IPS DF 6.9 (cell line): Measurements from ENCODE around the gene CYP39A1.

Experiments
- DNase-seq: peaks from one replicate; pipeline ENCODE4 v3.0.0-alpha.2; 2013; ENCODE audit warnings: low read depth, low spot score
- H3K27ac ChIP-seq: one replicate; pipeline ENCODE4 v1.5.1; 2013; ENCODE audit warnings: low read length, control low read depth
- H3K27me3 ChIP-seq: 2 replicates; pipeline ENCODE4 v1.6.1; 2013; ENCODE audit warnings: mild to moderate bottlenecking, low read length; ENCODE audit not compliant: control insufficient read depth, insufficient read depth
- H3K36me3 ChIP-seq: 2 replicates; pipeline ENCODE4 v1.6.1; 2013; ENCODE audit warnings: low read length; ENCODE audit not compliant: control insufficient read depth, insufficient read depth
- H3K4me1 ChIP-seq: 2 replicates; pipeline ENCODE4 v1.6.1; 2013; ENCODE audit warnings: low read length; ENCODE audit not compliant: control insufficient read depth, insufficient read depth
- H3K4me3 ChIP-seq: 2 replicates; pipeline ENCODE4 v1.5.1; 2013; ENCODE audit warnings: mild to moderate bottlenecking, low read length
- H3K9me3 ChIP-seq: 2 replicates; pipeline ENCODE4 v1.6.1; 2013; ENCODE audit warnings: low read length, inconsistent platforms; ENCODE audit not compliant: control insufficient read depth, insufficient read depth
- WGBS: extraction: QIAGEN DNeasy Blood & Tissue Kit; methylation state at CpG from one replicate; pipeline ENCODE4 v1.1.7; 2013; ENCODE audit warnings: mixed read lengths, missing lambda C conversion rate; ENCODE audit not compliant: insufficient read length, insufficient coverage; 5-methylcytosine and 5-hydroxymethylcytosine counted together

Gene CYP39A1

DNA sequence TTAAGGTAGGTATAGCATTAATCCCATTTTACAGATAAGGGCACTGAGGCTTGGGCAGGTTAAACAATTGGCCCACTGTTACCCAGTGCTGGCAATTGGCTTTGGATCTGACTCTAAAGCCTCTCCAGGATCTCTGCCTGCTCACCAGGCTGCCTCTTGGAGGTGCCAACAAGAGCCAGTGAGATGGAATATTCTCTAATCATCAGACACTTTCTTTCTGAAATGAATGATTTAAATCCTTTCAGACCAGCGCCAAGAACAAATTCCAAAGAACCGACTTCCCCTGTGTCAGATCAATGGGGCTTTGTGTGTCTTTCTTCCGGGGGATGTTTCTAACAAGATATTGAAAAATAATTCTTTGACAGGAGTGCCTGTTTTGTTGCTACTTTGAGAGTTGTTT, 23.6 kb downstream of the CYP39A1 start:
- no CpG with 5 or more reads among the region's 3 CpGs for WGBS

DNA sequence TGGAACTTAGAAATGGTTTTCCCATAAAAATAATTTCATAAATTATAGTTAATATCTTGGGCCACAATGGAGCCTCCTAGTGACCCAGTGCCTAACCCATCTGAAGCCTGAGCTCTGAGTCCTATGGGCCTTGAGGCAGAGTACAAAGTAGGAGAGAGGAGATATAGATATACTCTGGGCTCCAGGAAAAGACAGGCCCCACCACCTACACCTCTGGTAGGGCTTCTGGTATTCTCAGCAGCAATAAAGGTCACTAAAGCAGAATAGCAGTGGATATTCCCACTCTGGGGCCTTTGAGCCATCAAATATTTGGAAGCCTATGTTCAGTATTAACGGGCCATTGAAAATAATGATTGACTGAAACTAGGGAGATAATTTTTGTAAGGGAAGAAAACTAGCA, 24.1 kb downstream of the CYP39A1 start:
- Histone ChIP-seq H3K9me3 (no peaks in the 10 kb centered on the region), H3K27ac (no peak overlapping the region), H3K4me1 (no peaks in the 10 kb centered on the region), H3K4me3 (no peak overlapping the region), H3K36me3 (no peaks in the 10 kb centered on the region), H3K27me3 (no peaks in the 10 kb centered on the region)
- DNase-seq, result no peak
- no CpG with 5 or more reads among the region's 1 CpG for WGBS

More for the DNA sequence above, 23.6 kb downstream of the CYP39A1 start:
- Histone ChIP-seq H3K27ac (no peak overlapping the region), H3K4me3 (no peak overlapping the region), H3K27me3 (no peaks in the 10 kb centered on the region), H3K36me3 (no peaks in the 10 kb centered on the region), H3K9me3 (no peaks in the 10 kb centered on the region), H3K4me1 (no peaks in the 10 kb centered on the region)
- DNase-seq, result no peak

DNA sequence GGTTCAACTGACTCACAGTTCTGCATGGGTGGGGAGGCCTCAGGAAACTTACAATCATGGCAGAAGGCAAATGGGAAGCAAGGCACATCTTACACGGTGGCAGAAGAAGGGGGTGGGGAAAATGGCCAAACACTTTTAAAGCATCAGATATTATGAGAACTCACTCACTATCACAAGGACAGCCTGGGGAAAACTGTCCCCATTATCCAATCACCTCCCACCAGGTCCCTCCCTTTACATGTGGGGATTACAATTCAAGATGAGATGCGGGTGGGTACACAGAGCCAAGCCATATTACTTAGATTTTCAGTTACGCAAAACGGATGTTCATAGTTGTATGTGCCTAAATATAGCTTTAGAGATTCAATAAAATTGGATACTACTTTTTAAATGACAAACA, 25.6 kb downstream of the CYP39A1 start:
- no CpG with 5 or more reads among the region's 4 CpGs for WGBS

DNA sequence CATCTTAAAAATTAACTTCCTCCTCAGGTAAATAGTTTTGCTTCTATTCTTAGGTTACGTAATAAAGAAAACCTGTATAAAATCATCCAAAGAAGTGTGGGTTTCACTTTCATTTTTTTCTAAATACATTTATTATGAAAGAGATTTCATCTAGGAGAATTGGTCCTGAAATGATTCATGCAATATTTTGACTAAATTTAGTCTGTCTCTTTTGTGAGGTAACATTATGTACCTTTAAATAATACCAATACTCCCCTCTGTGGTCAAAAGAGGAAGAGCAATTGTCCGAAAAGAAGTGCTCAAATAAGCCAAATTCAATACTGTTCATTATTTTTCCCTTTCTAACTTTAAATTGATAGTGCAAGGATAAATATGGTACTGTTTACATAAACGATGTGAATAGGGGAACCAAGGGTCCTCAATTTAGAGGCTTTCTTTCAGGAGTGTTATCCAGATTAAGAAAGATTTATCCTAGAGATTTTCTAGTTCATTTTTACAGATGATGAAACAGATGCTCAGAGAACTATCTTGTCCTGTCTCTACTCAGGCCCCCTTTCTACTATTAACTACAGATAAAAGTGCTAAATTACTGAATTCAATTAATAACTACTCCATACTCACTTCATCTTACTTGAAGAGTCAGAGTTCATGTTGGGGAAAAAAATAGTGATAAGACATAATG, 26.2 kb downstream of the CYP39A1 start:
- Histone ChIP-seq H3K36me3 (no peaks in the 10 kb centered on the region), H3K27me3 (no peaks in the 10 kb centered on the region), H3K9me3 (no peaks in the 10 kb centered on the region), H3K27ac (no peak overlapping the region), H3K4me3 (no peak overlapping the region), H3K4me1 (no peaks in the 10 kb centered on the region)
- no CpG with 5 or more reads among the region's 3 CpGs for WGBS
- no peak for DNase-seq

More for the DNA sequence above, 25.6 kb downstream of the CYP39A1 start:
- no peak overlapping the region for H3K27ac ChIP-seq
- no peaks in the 10 kb centered on the region for H3K36me3 ChIP-seq
- H3K9me3 ChIP-seq, result no peaks in the 10 kb centered on the region
- H3K4me3 ChIP-seq, result no peak overlapping the region
- H3K27me3 ChIP-seq, result no peaks in the 10 kb centered on the region
- H3K4me1 ChIP-seq, result no peaks in the 10 kb centered on the region
- no peak for DNase-seq

DNA sequence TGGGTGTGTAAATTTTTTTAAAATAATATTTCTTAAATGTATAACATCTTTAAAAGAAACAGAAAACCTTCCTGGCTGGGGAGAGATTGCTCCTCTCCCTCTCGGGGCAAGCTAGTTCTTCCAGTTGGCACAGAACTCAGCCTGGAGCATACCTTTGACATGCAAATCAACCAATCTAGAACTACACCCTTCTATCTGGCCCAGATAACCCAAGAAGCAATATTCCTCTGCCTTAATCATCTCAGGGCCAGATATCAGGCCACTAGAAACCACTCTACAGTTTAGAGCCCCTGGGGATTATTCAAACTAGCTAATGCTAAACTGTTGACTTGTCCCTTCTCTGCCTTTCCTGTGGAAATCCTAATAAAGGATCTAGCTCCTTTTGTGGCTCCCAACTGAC, 33.9 kb downstream of the CYP39A1 start:
- H3K36me3 ChIP-seq, result no peaks in the 10 kb centered on the region
- H3K27ac ChIP-seq, result no peak overlapping the region
- DNase-seq, result no peak
- H3K4me3 ChIP-seq, result no peak overlapping the region
- no CpG with 5 or more reads among the region's 1 CpG for WGBS
- no peaks in the 10 kb centered on the region for H3K4me1 ChIP-seq
- H3K9me3 ChIP-seq, result no peaks in the 10 kb centered on the region
- H3K27me3 ChIP-seq, result no peaks in the 10 kb centered on the region

DNA sequence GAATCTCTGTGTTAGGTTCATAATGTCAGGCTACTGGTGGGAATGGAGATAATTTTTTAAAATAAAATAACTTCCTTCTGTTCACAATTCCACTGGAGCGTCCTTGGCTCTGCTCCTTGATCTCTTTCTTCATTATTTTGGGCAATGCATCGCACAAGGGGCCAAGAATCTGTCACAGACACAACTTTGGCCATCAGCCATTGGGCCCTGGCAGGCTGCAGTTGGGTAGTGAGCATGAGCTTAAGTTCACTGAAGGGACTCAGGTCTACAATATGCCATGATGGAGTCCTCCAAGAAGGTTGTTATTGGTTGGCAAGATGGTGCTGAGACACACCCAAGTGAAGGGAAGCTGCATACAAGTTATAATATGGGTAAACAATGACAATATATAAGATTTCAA, 40.0 kb downstream of the CYP39A1 start:
- Histone ChIP-seq H3K4me1 (no peaks in the 10 kb centered on the region), H3K36me3 (no peaks in the 10 kb centered on the region), H3K27ac (no peak overlapping the region), H3K4me3 (no peak overlapping the region), H3K9me3 (no peaks in the 10 kb centered on the region), H3K27me3 (no peaks in the 10 kb centered on the region)
- no CpG with 5 or more reads among the region's 2 CpGs for WGBS
- DNase-seq, result no peak

DNA sequence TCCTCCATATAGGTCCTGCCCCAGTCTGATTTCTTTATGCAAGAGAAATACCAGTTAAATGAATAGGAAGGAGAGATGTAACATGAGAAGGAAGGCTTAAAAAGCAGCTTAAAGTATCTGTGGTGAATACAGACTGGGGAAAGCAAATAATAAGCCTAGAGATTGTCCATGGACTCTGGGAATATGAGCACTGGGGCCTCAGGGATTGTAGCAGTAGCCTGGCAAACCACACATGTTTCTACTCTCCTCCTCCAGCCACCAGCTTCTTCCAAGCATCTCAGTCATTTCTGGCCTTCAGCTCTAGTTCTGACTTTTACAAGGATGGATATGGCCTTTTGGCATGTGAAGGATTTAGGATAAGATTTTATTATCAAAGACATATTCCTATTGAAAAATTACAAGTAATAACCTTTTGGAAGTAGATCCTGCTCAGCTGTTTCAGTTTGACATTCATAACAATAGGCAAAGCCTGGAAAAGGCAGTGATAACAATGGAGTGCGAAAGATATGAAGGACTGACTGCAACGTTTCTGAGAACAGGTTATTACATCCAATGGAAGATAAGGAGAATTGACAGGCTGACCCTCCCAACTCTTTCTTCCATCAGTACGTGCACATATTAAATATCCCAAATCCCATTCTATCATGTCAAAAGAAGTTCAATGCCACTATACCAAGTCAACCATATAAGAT, 41.6 kb downstream of the CYP39A1 start:
- H3K9me3 ChIP-seq, result no peaks in the 10 kb centered on the region
- H3K4me3 ChIP-seq, result no peak overlapping the region
- H3K36me3 ChIP-seq, result no peaks in the 10 kb centered on the region
- H3K27ac ChIP-seq, result no peak overlapping the region
- no peak for DNase-seq
- WGBS, result no CpG with 5 or more reads among the region's 3 CpGs
- H3K27me3 ChIP-seq, result no peaks in the 10 kb centered on the region
- H3K4me1 ChIP-seq, result no peaks in the 10 kb centered on the region

DNA sequence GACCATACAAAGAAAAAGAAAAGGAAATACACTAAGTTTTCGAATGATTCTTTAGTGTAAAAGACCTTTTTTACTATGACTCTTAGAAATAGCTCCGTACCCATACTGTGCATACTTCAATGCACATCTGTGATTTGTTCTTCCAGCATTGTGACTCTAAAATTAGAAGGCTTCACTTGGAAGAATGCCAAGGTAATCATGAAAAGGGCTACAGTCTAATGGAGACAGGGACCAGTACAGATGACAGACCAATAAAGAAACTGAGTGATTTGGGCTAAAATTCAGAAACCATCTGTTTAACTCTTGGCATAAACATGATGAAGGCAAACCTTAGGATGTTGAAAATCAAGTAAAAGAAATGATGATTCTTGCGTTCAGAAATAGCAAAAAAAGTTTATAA, 46.3 kb downstream of the CYP39A1 start:
- no peaks in the 10 kb centered on the region for H3K27me3 ChIP-seq
- H3K27ac ChIP-seq, result no peak overlapping the region
- no peak overlapping the region for H3K4me3 ChIP-seq
- H3K9me3 ChIP-seq, result no peaks in the 10 kb centered on the region
- DNase-seq, result no peak
- no peaks in the 10 kb centered on the region for H3K36me3 ChIP-seq
- no CpG with 5 or more reads among the region's 3 CpGs for WGBS
- no peaks in the 10 kb centered on the region for H3K4me1 ChIP-seq

DNA sequence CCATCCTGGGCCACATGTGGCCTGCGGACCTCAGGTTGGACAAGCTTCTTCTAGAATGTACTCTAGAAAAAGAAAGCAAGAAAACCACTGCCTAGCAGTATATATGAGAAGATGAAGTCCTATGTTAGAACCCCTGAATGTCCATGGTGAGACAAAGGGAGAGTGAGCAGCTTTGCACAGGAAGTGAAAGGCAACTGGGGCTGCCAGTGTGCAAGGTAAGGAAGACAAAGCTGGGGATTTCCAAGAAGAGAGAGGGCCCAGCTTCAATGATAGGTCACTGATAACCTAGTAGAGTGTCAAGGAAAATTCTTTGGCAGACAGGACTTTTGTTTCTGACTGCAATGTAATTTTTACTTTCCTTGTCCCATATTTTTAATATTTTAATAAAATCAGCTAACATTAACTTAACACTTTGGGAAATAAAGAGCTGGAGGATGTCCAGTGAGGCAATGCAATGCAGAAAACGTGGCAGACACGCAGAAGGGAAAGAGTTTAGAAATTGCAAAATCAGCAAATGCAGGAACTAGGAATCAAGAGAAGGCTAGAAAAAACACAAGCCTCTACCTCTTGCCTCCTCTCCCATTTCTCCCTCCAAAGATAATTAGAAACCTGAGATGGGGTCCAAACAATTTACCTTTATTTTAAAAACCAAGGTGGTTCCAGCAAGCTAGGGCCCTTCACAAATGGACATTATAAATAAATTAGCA, 47.4 kb downstream of the CYP39A1 start:
- DNase-seq, result no peak
- no peak overlapping the region for H3K4me3 ChIP-seq
- no peaks in the 10 kb centered on the region for H3K9me3 ChIP-seq
- H3K4me1 ChIP-seq, result no peaks in the 10 kb centered on the region
- no peaks in the 10 kb centered on the region for H3K36me3 ChIP-seq
- H3K27ac ChIP-seq, result no peak overlapping the region
- no CpG with 5 or more reads among the region's 3 CpGs for WGBS
- H3K27me3 ChIP-seq, result no peaks in the 10 kb centered on the region

DNA sequence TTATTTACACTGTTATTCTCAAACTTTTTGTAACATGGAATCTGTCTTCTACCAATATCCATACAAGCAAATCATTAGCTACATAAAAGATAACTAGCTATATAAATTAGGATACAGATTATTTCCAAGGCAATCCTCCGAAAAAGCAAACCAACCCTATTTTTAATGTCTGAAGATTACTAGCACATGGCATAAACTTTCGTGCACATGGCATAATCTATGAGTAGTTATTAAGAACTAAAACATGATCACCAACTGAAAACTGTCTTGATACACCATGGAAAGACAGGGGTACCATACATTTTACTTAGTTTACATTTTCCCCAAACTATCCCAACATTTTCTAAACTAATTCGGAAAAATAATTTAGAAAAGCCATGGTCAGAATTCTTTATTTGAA, 54.4 kb downstream of the CYP39A1 start:
- H3K9me3 ChIP-seq, result no peaks in the 10 kb centered on the region
- no peaks in the 10 kb centered on the region for H3K36me3 ChIP-seq
- no peaks in the 10 kb centered on the region for H3K27me3 ChIP-seq
- DNase-seq, result no peak
- H3K4me3 ChIP-seq, result no peak overlapping the region
- H3K4me1 ChIP-seq, result no peaks in the 10 kb centered on the region
- WGBS, result no CpG with 5 or more reads among the region's 3 CpGs
- no peak overlapping the region for H3K27ac ChIP-seq
